C4-2B (cell line): ENCODE measurements around the gene TPO.

Experiments used
- H3K27ac ChIP-seq: fragments of 450-650 bp; 2 replicates; pipeline ENCODE4 v1.5.1; 2017
- ZFX ChIP-seq: fragments of 450-650 bp; IDR thresholded peaks from 2 replicates; pipeline ENCODE4 v1.6.1; 2017
- TF ChIP-seq, protein P1 (sequence below): fragments of 450-650 bp; conservative IDR thresholded peaks from 2 replicates; pipeline ENCODE4 v1.5.1; 2017; ENCODE audit warnings: mild to moderate bottlenecking

TPO gene

DNA sequence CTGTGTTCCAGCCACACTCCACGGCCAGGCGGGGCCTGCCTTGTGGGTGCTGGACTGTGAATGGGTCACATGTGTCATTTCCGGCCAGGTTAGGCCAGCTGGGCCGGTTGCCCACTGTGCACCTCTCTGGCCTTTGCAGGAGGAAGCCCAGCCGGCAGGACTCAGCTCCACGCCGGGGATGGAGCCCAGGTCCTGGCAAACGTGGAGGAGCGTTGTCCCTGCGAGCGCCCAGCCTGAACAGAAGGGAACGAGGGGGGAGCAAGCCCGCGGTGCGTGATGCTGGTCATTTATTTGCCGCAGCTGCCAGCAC, 178.2 kb downstream of the TPO start:
- TF ChIP-seq, protein P1, sequence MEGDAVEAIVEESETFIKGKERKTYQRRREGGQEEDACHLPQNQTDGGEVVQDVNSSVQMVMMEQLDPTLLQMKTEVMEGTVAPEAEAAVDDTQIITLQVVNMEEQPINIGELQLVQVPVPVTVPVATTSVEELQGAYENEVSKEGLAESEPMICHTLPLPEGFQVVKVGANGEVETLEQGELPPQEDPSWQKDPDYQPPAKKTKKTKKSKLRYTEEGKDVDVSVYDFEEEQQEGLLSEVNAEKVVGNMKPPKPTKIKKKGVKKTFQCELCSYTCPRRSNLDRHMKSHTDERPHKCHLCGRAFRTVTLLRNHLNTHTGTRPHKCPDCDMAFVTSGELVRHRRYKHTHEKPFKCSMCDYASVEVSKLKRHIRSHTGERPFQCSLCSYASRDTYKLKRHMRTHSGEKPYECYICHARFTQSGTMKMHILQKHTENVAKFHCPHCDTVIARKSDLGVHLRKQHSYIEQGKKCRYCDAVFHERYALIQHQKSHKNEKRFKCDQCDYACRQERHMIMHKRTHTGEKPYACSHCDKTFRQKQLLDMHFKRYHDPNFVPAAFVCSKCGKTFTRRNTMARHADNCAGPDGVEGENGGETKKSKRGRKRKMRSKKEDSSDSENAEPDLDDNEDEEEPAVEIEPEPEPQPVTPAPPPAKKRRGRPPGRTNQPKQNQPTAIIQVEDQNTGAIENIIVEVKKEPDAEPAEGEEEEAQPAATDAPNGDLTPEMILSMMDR = no peak
- TF ChIP-seq ZFX = no peak
- H3K27ac ChIP-seq = no peak overlapping the region
